Activated CD4-positive, alpha-beta memory T cell treated with anti-CD3 and anti-CD28 coated beads, Interleukin-2, amount 10 ng/mL, durations not matched to agents 7 days and 5 days (primary cell): ENCODE data around the gene IL36G. TPM values are rescaled to one million over a fixed set of nuclear protein-coding genes. Genes with fewer than 3 reads are reported as not detected.

Experiments used
- CTCF ChIA-PET: fragments of 350-600 bp; sonication (Branson Sonifier 250); formaldehyde crosslinking; loops from one replicate; lab custom pipeline; 2021; ENCODE audit warnings: antibody characterized with exemption, inconsistent platforms; lab: Charles Lee
- POLR2A ChIA-PET: fragments of 350-600 bp; sonication (Branson Sonifier 250); formaldehyde crosslinking; loops from one replicate; lab custom pipeline; 2021; ENCODE audit warnings: antibody characterized with exemption; lab: Charles Lee
- DNase-seq: peaks from one replicate; pipeline ENCODE4 v3.0.0-alpha.2; 2020
- H3K27ac Mint-ChIP-seq: one replicate; pipeline ENCODE4 v1.8.0; 2021; ENCODE audit warnings: mild to moderate bottlenecking, mixed read lengths
- H3K27me3 Mint-ChIP-seq: one replicate; pipeline ENCODE4 v1.8.0; 2021; ENCODE audit warnings: mixed read lengths
- H3K36me3 Mint-ChIP-seq: one replicate; pipeline ENCODE4 v1.8.0; 2021; ENCODE audit warnings: low read depth, mixed read lengths
- H3K4me1 Mint-ChIP-seq: one replicate; pipeline ENCODE4 v1.8.0; 2021; ENCODE audit warnings: mixed read lengths
- H3K4me3 Mint-ChIP-seq: one replicate; pipeline ENCODE4 v1.8.0; 2021; ENCODE audit warnings: mild to moderate bottlenecking, mixed read lengths
- H3K9me3 Mint-ChIP-seq: one replicate; pipeline ENCODE4 v1.8.0; 2021; ENCODE audit warnings: mixed read lengths
- total RNA-seq, 2 experiments: library from RNA; stranded (reverse); gene quantifications; one replicate each; pipeline ENCODE4 v1.2.3, GENCODE V29; 2021

The IL36G gene
- total RNA-seq, 2 experiments from 2014 or later = not detected

GRCh38 chr2:112980537-112980936 is 2.7 kb downstream of the IL36G start:
- H3K27me3 Mint-ChIP-seq = peaks cover 6% of the 10 kb centered on the region
- ChIA-PET POLR2A (no interaction called here), CTCF (interaction anchor here (0.5 kb wide), 1 partner anchor 104 kb away, joined by 3 read pairs; no protein-coding TSS in a partner anchor)
- peaks cover 18% of the 10 kb centered on the region for H3K4me1 Mint-ChIP-seq
- no peak overlapping the region for H3K4me3 Mint-ChIP-seq
- no peak for DNase-seq
- H3K27ac Mint-ChIP-seq = no peak overlapping the region
- no peaks in the 10 kb centered on the region for H3K9me3 Mint-ChIP-seq
- H3K36me3 Mint-ChIP-seq = no peaks in the 10 kb centered on the region

DNA sequence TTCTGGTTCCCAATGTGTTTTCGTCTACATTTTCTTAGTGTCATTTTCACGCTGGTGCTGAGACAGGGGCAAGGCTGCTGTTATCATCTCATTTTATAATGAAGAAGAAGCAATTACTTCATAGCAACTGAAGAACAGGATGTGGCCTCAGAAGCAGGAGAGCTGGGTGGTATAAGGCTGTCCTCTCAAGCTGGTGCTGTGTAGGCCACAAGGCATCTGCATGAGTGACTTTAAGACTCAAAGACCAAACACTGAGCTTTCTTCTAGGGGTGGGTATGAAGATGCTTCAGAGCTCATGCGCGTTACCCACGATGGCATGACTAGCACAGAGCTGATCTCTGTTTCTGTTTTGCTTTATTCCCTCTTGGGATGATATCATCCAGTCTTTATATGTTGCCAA is 7.3 kb downstream of the IL36G start:
- CTCF ChIA-PET = interaction anchor here (1.0 to 1.1 kb wide), 2 partner anchors 95 to 100 kb away, joined by 3 to 4 read pairs; no protein-coding TSS in a partner anchor
- Mint-ChIP-seq H3K27ac (no peak overlapping the region), H3K36me3 (no peaks in the 10 kb centered on the region), H3K9me3 (peaks cover 12% of the 10 kb centered on the region), H3K4me1 (peaks cover 18% of the 10 kb centered on the region), H3K27me3 (peaks cover 4% of the 10 kb centered on the region), H3K4me3 (no peak overlapping the region)
- peak; percentile 47 for DNase-seq
- POLR2A ChIA-PET = no interaction called here

DNA sequence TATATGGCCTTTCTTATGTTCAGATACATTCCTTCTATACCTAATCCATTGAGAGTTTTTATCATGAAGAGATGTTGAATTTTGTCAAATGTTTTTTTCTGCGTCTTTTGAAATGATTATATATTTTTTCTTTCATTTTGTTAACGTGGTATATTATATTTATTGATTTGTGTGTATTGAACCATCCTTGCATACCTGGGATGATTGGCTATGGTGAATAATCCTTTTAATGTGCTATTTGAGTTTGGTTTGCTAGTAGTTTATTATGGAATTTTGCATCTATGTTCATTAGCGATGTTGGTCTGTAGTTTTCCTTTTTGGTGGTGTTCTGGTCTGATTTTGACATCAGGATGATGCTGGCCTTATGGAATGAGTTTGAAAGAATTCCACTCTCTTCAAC is 11.8 kb downstream of the IL36G start:
- Mint-ChIP-seq H3K4me1 (peaks cover 13% of the 10 kb centered on the region), H3K9me3 (peaks cover 27% of the 10 kb centered on the region), H3K4me3 (no peak overlapping the region), H3K27me3 (peaks cover 5% of the 10 kb centered on the region), H3K36me3 (peaks cover 10% of the 10 kb centered on the region), H3K27ac (no peak overlapping the region)
- no peak for DNase-seq
- POLR2A ChIA-PET = no interaction called here
- CTCF ChIA-PET = no interaction called here

GRCh38 chr2:112993831-112994230 is 16.0 kb downstream of the IL36G start:
- POLR2A ChIA-PET = no interaction called here
- Mint-ChIP-seq H3K27me3 (peaks cover 4% of the 10 kb centered on the region), H3K4me3 (no peak overlapping the region), H3K9me3 (peaks cover 32% of the 10 kb centered on the region), H3K27ac (no peak overlapping the region), H3K36me3 (peaks cover 13% of the 10 kb centered on the region), H3K4me1 (peaks cover 22% of the 10 kb centered on the region)
- DNase-seq = no peak
- CTCF ChIA-PET = interaction anchor here (0.6 to 1.6 kb wide), 2 partner anchors 109 to 144 kb away, joined by 3 read pairs; no protein-coding TSS in a partner anchor

DNA sequence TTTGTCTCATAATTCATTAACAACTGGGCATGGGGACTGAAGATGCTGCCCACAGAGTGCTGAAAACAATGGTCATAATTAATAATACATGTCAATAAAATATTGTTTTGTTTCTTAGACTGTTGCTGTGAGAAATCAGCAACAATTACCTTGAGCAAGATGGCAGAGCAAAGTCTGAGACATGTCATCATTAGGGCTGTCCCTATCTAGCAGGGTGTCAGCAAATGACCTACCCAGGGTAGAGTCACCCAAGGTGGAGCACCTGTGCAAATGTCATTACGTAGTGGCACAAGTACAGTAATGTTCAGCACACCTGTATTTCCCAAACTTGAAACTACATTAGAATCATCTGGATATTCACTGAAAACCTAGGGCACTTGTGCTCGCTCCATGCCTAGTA is 16.8 kb downstream of the IL36G start:
- ChIA-PET CTCF (interaction anchor here (1.6 kb wide), 1 partner anchor 110 kb away, joined by 3 read pairs; no protein-coding TSS in a partner anchor), POLR2A (no interaction called here)
- Mint-ChIP-seq H3K4me1 (peaks cover 22% of the 10 kb centered on the region), H3K27me3 (peaks cover 4% of the 10 kb centered on the region), H3K27ac (no peak overlapping the region), H3K4me3 (no peak overlapping the region), H3K36me3 (peaks cover 13% of the 10 kb centered on the region), H3K9me3 (peaks cover 26% of the 10 kb centered on the region)
- DNase-seq = no peak

DNA sequence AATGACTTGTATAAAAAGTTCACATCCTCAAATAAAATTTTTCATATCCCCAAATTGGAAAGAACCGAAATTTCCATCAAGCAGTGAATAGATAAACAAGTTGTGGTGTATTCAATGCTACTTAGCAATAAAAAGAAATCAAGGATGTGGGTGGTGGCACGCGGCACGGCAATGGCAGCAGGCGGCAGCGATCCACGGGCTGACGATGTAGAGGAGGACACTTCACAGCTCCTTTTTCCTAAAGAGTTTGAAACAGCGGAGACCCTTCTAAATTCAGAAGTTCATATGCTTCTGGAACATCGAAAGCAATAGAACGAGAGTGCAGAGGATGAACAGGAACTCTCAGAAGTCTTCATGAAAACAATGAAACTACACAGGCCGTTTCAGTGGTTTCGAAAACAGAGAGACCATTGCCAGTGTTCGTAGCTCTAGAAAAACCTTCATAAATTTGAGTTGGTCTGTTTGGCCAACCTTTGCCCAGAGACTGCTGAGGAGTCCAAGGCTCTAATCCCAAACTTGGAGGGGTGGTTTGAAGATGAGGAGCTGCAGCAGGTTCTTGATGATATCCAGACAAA is 17.6 kb downstream of the IL36G start:
- CTCF ChIA-PET = interaction anchor here (1.2 kb wide), 1 partner anchor 36 kb away, joined by 5 read pairs; no protein-coding TSS in a partner anchor
- peaks cover 3% of the 10 kb centered on the region for H3K27me3 Mint-ChIP-seq
- peak overlapping the region; percentile 74 for H3K27ac Mint-ChIP-seq
- H3K4me3 Mint-ChIP-seq = peak overlapping the region; percentile 67
- peaks cover 22% of the 10 kb centered on the region for H3K4me1 Mint-ChIP-seq
- peaks cover 17% of the 10 kb centered on the region for H3K36me3 Mint-ChIP-seq
- H3K9me3 Mint-ChIP-seq = peaks cover 26% of the 10 kb centered on the region
- POLR2A ChIA-PET = no interaction called here
- peak; percentile 42 for DNase-seq

DNA sequence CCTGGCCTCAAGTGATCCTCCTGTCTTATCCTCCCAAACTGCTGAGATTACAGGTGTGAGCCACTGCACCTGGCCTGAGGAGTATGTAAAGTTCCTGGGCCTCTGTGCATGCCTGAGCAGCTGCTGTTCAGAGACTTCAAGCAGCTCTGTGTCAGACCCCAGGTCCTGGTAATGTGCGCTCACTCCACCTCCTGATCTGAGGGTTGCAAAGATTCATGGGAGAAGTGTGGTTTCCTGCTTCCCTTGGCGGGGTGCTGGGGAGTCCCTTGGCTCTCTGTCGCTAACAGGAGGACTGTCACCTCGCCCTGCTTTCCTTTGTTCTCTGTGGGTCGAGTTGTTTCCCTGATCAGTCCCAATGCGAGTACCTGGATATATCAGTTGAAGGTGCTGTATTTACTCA is 18.8 kb downstream of the IL36G start:
- POLR2A ChIA-PET = no interaction called here
- Mint-ChIP-seq H3K9me3 (peaks cover 33% of the 10 kb centered on the region), H3K36me3 (peaks cover 27% of the 10 kb centered on the region), H3K27ac (peak overlapping the region; percentile 75), H3K4me3 (no peak overlapping the region), H3K27me3 (peaks cover 6% of the 10 kb centered on the region), H3K4me1 (peaks cover 22% of the 10 kb centered on the region)
- peak; percentile 76 for DNase-seq
- CTCF ChIA-PET = no interaction called here

GRCh38 chr2:112997151-112997550 is 19.3 kb downstream of the IL36G start:
- Mint-ChIP-seq H3K27me3 (peaks cover 6% of the 10 kb centered on the region), H3K27ac (no peak overlapping the region), H3K36me3 (peaks cover 24% of the 10 kb centered on the region), H3K4me3 (no peak overlapping the region), H3K4me1 (peaks cover 22% of the 10 kb centered on the region), H3K9me3 (peaks cover 32% of the 10 kb centered on the region)
- no peak for DNase-seq
- ChIA-PET POLR2A (no interaction called here), CTCF (no interaction called here)

- DNase-seq = no peak
- H3K27me3 Mint-ChIP-seq = peaks cover 4% of the 10 kb centered on the region
- H3K4me1 Mint-ChIP-seq = peaks cover 17% of the 10 kb centered on the region
- POLR2A ChIA-PET = no interaction called here
- no peak overlapping the region for H3K27ac Mint-ChIP-seq
- peaks cover 26% of the 10 kb centered on the region for H3K9me3 Mint-ChIP-seq
- H3K4me3 Mint-ChIP-seq = no peak overlapping the region
- H3K36me3 Mint-ChIP-seq = peaks cover 17% of the 10 kb centered on the region
- CTCF ChIA-PET = interaction anchor here (1.4 kb wide), 1 partner anchor 59 kb away, joined by 3 read pairs; no protein-coding TSS in a partner anchor
Measured at GRCh38 chr2:113000436-113000835, 22.6 kb downstream of the IL36G start.

DNA sequence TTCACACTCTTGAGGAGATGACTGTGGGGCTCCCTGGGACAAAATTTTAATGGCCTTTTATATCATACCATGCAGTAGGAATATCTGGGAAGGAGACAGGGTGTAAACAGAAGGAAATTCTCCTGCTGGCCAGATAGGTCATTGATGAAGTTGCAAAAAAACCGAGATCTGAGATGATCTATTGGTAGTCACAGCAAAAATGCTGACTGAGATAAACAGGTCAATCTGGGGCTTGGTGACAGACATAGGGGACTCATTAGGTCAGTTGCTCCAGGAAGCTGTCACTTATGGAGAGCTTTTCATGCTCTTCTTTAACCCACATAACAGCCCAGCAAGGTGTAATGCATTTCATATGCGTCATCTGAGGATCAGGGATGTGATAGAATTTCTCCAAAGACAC is 24.9 kb downstream of the IL36G start:
- no peak for DNase-seq
- peaks cover 4% of the 10 kb centered on the region for H3K27me3 Mint-ChIP-seq
- ChIA-PET POLR2A (no interaction called here), CTCF (no interaction called here)
- no peak overlapping the region for H3K4me3 Mint-ChIP-seq
- H3K4me1 Mint-ChIP-seq = no peaks in the 10 kb centered on the region
- peaks cover 22% of the 10 kb centered on the region for H3K9me3 Mint-ChIP-seq
- peaks cover 14% of the 10 kb centered on the region for H3K36me3 Mint-ChIP-seq
- H3K27ac Mint-ChIP-seq = no peak overlapping the region

DNA sequence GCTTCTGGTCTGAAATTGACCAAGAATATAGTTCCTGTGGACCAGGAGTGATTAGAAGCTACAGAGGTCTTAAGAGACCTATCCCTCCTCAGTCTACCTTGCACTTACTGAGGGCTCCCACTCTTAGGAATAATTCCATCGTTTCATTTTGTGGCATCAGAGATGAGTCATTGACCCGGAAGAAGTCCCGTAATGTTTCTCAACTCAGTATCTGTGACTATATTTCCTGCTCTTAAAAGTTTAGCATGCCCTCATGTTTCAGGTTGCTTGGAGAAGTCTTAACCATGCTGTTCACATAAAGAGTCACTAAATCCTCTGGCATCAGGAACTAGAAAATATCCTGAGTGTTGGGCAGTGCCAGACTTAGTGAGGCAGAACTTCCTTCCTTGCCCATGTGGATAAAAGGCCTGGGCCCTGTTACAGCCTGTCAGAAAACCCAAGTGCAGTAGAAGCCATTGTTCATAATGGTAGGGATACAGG is 27.3 kb downstream of the IL36G start, which contains the start of gene IL36A:
Gene IL36A, plus strand, starts transcription at position 430 of the 480 bp plus-strand sequence. CDS start 413 bp downstream, outside the sequence.
- Mint-ChIP-seq H3K27ac (no peak within 1 kb of the TSS), H3K4me3 (no peak within 1 kb of the TSS), H3K4me1 (no peaks in the 10 kb centered on the region), H3K9me3 (peaks cover 19% of the 10 kb centered on the region), H3K27me3 (peaks cover 4% of the 10 kb centered on the region), H3K36me3 (peaks cover 13% of the 10 kb centered on the region)
- ChIA-PET CTCF (no interaction called here), POLR2A (no interaction called here)
- DNase-seq = no peak

- peaks cover 5% of the 10 kb centered on the region for H3K27me3 Mint-ChIP-seq
- no peaks in the 10 kb centered on the region for H3K9me3 Mint-ChIP-seq
- H3K4me1 Mint-ChIP-seq = no peaks in the 10 kb centered on the region
- no peak overlapping the region for H3K4me3 Mint-ChIP-seq
- POLR2A ChIA-PET = no interaction called here
- H3K36me3 Mint-ChIP-seq = no peaks in the 10 kb centered on the region
- H3K27ac Mint-ChIP-seq = no peak overlapping the region
- no peak for DNase-seq
- CTCF ChIA-PET = no interaction called here
Measured at GRCh38 chr2:113007250-113007649, 29.4 kb downstream of the IL36G start.

GRCh38 chr2:113009622-113010021 is 31.8 kb downstream of the IL36G start:
- Mint-ChIP-seq H3K9me3 (no peaks in the 10 kb centered on the region), H3K36me3 (no peaks in the 10 kb centered on the region), H3K27me3 (peaks cover 9% of the 10 kb centered on the region), H3K4me3 (no peak overlapping the region), H3K27ac (no peak overlapping the region), H3K4me1 (no peaks in the 10 kb centered on the region)
- no peak for DNase-seq
- ChIA-PET CTCF (no interaction called here), POLR2A (no interaction called here)

DNA sequence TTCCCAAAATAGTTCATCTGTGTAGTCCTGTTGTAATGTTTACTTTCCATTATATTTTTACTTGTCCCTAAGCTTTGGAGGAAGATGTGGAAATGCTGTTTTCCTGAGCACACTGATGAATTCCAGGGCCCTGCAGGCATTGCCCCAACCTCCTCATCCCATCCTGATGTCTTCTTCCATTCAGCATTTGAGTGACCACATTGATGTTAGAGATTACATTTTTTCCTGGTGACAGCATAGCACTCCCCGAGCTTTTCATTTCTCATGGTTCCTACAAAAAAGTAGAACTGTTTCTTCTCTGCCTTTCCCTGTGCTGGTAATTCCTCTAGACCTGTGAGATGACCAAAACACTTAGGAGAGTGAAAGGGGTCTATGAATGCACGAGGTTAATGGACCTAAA is 32.3 kb downstream of the IL36G start:
- Mint-ChIP-seq H3K27me3 (peaks cover 12% of the 10 kb centered on the region), H3K36me3 (no peaks in the 10 kb centered on the region), H3K27ac (no peak overlapping the region), H3K4me1 (no peaks in the 10 kb centered on the region), H3K4me3 (no peak overlapping the region), H3K9me3 (no peaks in the 10 kb centered on the region)
- DNase-seq = no peak
- ChIA-PET POLR2A (no interaction called here), CTCF (no interaction called here)
